ENCODE results near the gene PLEKHH3. TPM values are rescaled to one million over a fixed set of nuclear protein-coding genes. Genes with fewer than 3 reads are reported as not detected.

Gene PLEKHH3
- total RNA-seq, 1 experiment from 2014 or later: 66.3 TPM

- ChIA-PET POLR2A (no interaction called here), RAD21 (ENCODE audit: low non-redundant PET in 1 of 2, low total read pairs in 2 of 2, uncharacterized antibody in 2 of 2, unreplicated experiment in 2 of 2) (no interaction called here), CTCF (no interaction called here)
- intact Hi-C loops (cut with micrococcal nuclease): no loop called here
- H3K79me2 ChIP-seq (ENCODE audit: insufficient read depth, low read length): no peaks in the 10 kb centered on the region
- no peak for DNase-seq (ENCODE audit: low read depth, low spot score)
- H3K9me2 ChIP-seq (ENCODE audit: insufficient read depth): no peaks in the 10 kb centered on the region
- peaks cover 4 to 8% of the 10 kb centered on the region in 2 experiments; a peak in 2 of 4 replicates for H3K36me3 ChIP-seq (ENCODE audit: control insufficient read depth in 1 of 2, insufficient read depth in 2 of 2, low read length in 2 of 2)
- no peak overlapping the region for H3K4me2 ChIP-seq (ENCODE audit: low read length)
- H3K9me3 ChIP-seq (ENCODE audit: control insufficient read depth in 1 of 2, insufficient read depth in 1 of 2, low read depth in 1 of 2, low read length in 2 of 2): no peaks in the 10 kb centered on the region
- H3K27ac ChIP-seq (ENCODE audit: low read depth, low read length): no peak overlapping the region
- no peak overlapping the region for H3K9ac ChIP-seq (ENCODE audit: low read length)
- no peak overlapping the region for H2AFZ ChIP-seq (ENCODE audit: low read depth, low read length, poor library complexity, severe bottlenecking)
- H3K4me3 ChIP-seq (replicated peaks in 1 of 2; ENCODE audit: low read depth in 1 of 2, low read length in 2 of 2): no peak overlapping the region
- H4K20me1 ChIP-seq (ENCODE audit: insufficient read depth): no peaks in the 10 kb centered on the region
- no peaks in the 10 kb centered on the region for H3K27me3 ChIP-seq (ENCODE audit: insufficient read depth, low read length)
- no peaks in the 10 kb centered on the region for H3K4me1 ChIP-seq (ENCODE audit: control insufficient read depth in 1 of 2, insufficient read depth in 2 of 2, low read length in 2 of 2)
- TF ChIP-seq EGR1 (IDR thresholded peaks at IDR 0.05; ENCODE audit: low read depth): no peak
- TF ChIP-seq RAD21 (IDR thresholded peaks at IDR 0.05; ENCODE audit: low read depth): no peak
- no peak for TF ChIP-seq ATF3 (IDR thresholded peaks at IDR 0.05)
- no peak for TF ChIP-seq EZH2phosphoT487 (IDR thresholded peaks at IDR 0.05; ENCODE audit: borderline replicate concordance)
- no peak for TF ChIP-seq SP1 (IDR thresholded peaks at IDR 0.05; ENCODE audit: low read depth)
- TF ChIP-seq FOSL1 (IDR thresholded peaks at IDR 0.05; ENCODE audit: low read depth): no peak
- TF ChIP-seq SIN3A (IDR thresholded peaks at IDR 0.05; ENCODE audit: low read depth): no peak
- TF ChIP-seq ZBTB33 (IDR thresholded peaks at IDR 0.05; ENCODE audit: extremely low read depth, insufficient replicate concordance, low read length): no peak
- no peak for TF ChIP-seq REST (IDR thresholded peaks at IDR 0.05; ENCODE audit: low read depth)
- TF ChIP-seq POLR2A (IDR thresholded peaks at IDR 0.05; ENCODE audit: borderline replicate concordance, extremely low read depth, insufficient read depth, insufficient read length): no peak
- TF ChIP-seq TCF7L2 (IDR thresholded peaks at IDR 0.05; ENCODE audit: borderline replicate concordance, extremely low read depth, insufficient read depth, insufficient read length): no peak
- no peak for TF ChIP-seq YY1 (IDR thresholded peaks at IDR 0.05; ENCODE audit: extremely low read depth, insufficient replicate concordance, low read depth, low read length)
- no peak for TF ChIP-seq POLR2AphosphoS5 (IDR thresholded peaks at IDR 0.05; ENCODE audit: low read depth, low read length)
- no peak for ATAC-seq
- BruUV-seq (replicated peaks): no TSS peak
Measured at GRCh38 chr17:42699415-42699740, 22.6 kb upstream of the PLEKHH3 start.

Data from HCT116 (cell line).